Measurements from ENCODE around the gene LRP1B. TPM values are rescaled to one million over a fixed set of nuclear protein-coding genes. Genes with fewer than 3 reads are reported as not detected.

Gene LRP1B
- total RNA-seq, 1 experiment from 2014 or later = 0.21 TPM

DNA sequence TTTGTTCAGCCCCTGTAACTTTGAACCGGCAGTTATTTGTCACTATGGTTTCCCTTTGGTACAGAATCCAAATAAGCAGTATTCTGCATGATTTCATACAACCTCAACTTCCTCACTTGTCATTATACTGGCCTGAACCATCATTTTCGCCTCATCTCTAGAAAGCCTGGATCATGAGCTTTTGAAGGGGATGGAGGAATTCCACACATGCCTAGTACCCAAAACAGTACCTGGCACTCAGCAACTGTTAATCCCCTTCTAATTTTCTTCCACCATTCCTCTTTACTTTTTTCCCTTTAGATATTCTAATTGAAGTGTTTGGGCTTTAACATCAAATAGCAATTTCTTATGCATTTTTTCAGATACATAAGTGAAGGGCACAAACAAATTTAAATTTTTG, 1776.3 kb downstream of the LRP1B start:
- TF ChIP-seq, protein P1, sequence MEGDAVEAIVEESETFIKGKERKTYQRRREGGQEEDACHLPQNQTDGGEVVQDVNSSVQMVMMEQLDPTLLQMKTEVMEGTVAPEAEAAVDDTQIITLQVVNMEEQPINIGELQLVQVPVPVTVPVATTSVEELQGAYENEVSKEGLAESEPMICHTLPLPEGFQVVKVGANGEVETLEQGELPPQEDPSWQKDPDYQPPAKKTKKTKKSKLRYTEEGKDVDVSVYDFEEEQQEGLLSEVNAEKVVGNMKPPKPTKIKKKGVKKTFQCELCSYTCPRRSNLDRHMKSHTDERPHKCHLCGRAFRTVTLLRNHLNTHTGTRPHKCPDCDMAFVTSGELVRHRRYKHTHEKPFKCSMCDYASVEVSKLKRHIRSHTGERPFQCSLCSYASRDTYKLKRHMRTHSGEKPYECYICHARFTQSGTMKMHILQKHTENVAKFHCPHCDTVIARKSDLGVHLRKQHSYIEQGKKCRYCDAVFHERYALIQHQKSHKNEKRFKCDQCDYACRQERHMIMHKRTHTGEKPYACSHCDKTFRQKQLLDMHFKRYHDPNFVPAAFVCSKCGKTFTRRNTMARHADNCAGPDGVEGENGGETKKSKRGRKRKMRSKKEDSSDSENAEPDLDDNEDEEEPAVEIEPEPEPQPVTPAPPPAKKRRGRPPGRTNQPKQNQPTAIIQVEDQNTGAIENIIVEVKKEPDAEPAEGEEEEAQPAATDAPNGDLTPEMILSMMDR (IDR thresholded peaks at IDR 0.05; ENCODE audit: unreplicated experiment) = no peak
- Mint-ChIP-seq H3K9me3 (ENCODE audit: low read depth, unreplicated experiment) (peaks cover 2% of the 10 kb centered on the region), H3K36me3 (ENCODE audit: insufficient read depth, unreplicated experiment) (no peaks in the 10 kb centered on the region), H3K4me3 (ENCODE audit: low read depth, unreplicated experiment) (no peak overlapping the region), H3K27ac (ENCODE audit: unreplicated experiment) (no peak overlapping the region), H3K4me1 (ENCODE audit: low read depth, unreplicated experiment) (peaks cover 9% of the 10 kb centered on the region), H3K27me3 (ENCODE audit: unreplicated experiment) (no peaks in the 10 kb centered on the region)
- no TSS peak for BruUV-seq (replicated peaks)
- no peak for DNase-seq
- intact Hi-C loops (cut with micrococcal nuclease; ENCODE audit: unreplicated experiment) = no loop called here
- CTCF ChIA-PET = no interaction called here

DNA sequence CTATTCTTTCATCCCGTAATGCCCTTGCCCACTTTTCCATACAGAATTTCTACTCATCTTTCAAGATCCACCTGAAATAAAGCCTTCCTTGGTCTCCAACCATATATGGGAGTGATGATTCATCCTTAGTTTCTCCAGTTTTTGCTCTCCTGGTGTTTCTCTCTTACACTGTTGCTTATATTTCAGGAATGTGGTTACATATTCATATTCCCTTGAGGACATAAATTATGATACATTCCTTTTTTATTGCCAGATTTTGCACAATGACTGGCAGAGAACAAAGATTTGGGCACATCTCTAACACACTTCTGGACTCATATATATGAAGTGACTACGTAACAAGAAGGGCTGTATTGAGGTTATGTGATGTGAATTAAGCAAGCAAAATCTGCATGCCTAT, 1777.3 kb downstream of the LRP1B start:
- TF ChIP-seq, protein P1 (IDR thresholded peaks at IDR 0.05; ENCODE audit: unreplicated experiment) = no peak
- intact Hi-C loops (cut with micrococcal nuclease; ENCODE audit: unreplicated experiment) = no loop called here
- H3K4me3 Mint-ChIP-seq (ENCODE audit: low read depth, unreplicated experiment) = no peak overlapping the region
- no peak for DNase-seq
- H3K9me3 Mint-ChIP-seq (ENCODE audit: low read depth, unreplicated experiment) = peaks cover 2% of the 10 kb centered on the region
- no TSS peak for BruUV-seq (replicated peaks)
- peaks cover 9% of the 10 kb centered on the region for H3K4me1 Mint-ChIP-seq (ENCODE audit: low read depth, unreplicated experiment)
- CTCF ChIA-PET = no interaction called here
- H3K27me3 Mint-ChIP-seq (ENCODE audit: unreplicated experiment) = no peaks in the 10 kb centered on the region
- no peak overlapping the region for H3K27ac Mint-ChIP-seq (ENCODE audit: unreplicated experiment)
- H3K36me3 Mint-ChIP-seq (ENCODE audit: insufficient read depth, unreplicated experiment) = no peaks in the 10 kb centered on the region

GRCh38 chr2:140351692-140352091, 1779.1 kb downstream of the LRP1B start:
- DNase-seq = no peak
- intact Hi-C loops (cut with micrococcal nuclease; ENCODE audit: unreplicated experiment) = no loop called here
- Mint-ChIP-seq H3K9me3 (ENCODE audit: low read depth, unreplicated experiment) (peaks cover 2% of the 10 kb centered on the region), H3K27ac (ENCODE audit: unreplicated experiment) (no peak overlapping the region), H3K4me3 (ENCODE audit: low read depth, unreplicated experiment) (no peak overlapping the region), H3K27me3 (ENCODE audit: unreplicated experiment) (no peaks in the 10 kb centered on the region), H3K4me1 (ENCODE audit: low read depth, unreplicated experiment) (peaks cover 9% of the 10 kb centered on the region), H3K36me3 (ENCODE audit: insufficient read depth, unreplicated experiment) (no peaks in the 10 kb centered on the region)
- CTCF ChIA-PET = no interaction called here
- no TSS peak for BruUV-seq (replicated peaks)
- TF ChIP-seq, protein P1 (IDR thresholded peaks at IDR 0.05; ENCODE audit: unreplicated experiment) = no peak

DNA sequence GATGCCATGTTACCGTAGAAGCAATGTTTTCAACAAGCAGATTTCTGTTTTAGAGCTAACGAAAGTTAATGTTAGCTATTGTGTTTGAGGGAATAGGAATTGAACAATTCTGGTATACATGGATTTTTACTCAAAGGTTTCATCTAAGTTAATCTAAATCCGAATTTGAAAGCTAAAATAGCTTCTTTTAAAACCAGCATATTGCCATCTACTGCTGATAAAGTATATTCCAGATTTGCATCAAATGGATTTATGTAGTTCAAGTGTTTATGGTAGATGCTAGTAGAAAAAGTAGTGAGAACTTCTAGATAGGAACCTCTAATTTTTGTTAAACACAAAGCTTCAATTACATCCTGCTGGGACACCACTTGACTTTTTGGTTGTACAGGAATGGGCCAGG, 1781.1 kb downstream of the LRP1B start:
- H3K4me1 Mint-ChIP-seq (ENCODE audit: low read depth, unreplicated experiment) = peaks cover 9% of the 10 kb centered on the region
- no peaks in the 10 kb centered on the region for H3K36me3 Mint-ChIP-seq (ENCODE audit: insufficient read depth, unreplicated experiment)
- H3K27me3 Mint-ChIP-seq (ENCODE audit: unreplicated experiment) = no peaks in the 10 kb centered on the region
- DNase-seq = no peak
- no TSS peak for BruUV-seq (replicated peaks)
- CTCF ChIA-PET = no interaction called here
- peaks cover 2% of the 10 kb centered on the region for H3K9me3 Mint-ChIP-seq (ENCODE audit: low read depth, unreplicated experiment)
- H3K4me3 Mint-ChIP-seq (ENCODE audit: low read depth, unreplicated experiment) = no peak overlapping the region
- TF ChIP-seq, protein P1 (IDR thresholded peaks at IDR 0.05; ENCODE audit: unreplicated experiment) = no peak
- intact Hi-C loops (cut with micrococcal nuclease; ENCODE audit: unreplicated experiment) = no loop called here
- H3K27ac Mint-ChIP-seq (ENCODE audit: unreplicated experiment) = no peak overlapping the region

DNA sequence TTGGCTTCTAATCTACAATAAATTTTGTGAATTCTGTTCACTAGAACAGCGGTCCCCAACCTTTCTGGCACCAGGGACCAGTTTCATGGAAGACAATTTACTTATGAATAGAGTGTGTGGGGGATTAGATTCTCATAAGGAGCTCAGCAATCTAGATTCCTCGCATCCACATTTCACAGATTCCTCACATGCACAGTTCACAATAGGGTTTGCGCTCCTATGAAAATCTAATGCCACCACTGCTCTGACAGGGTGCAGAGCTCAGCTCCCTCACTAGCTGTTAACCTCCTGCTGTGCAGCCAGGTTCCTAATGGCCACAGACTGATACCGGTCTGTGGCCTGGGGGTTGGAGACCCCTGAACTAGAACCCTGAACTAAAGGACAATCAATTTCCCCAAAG, 1782.0 kb downstream of the LRP1B start:
- Mint-ChIP-seq H3K4me3 (ENCODE audit: low read depth, unreplicated experiment) (no peak overlapping the region), H3K27me3 (ENCODE audit: unreplicated experiment) (no peaks in the 10 kb centered on the region)

More for the DNA sequence above, 1782.0 kb downstream of the LRP1B start:
- peaks cover 6% of the 10 kb centered on the region for H3K4me1 Mint-ChIP-seq (ENCODE audit: low read depth, unreplicated experiment)
- no TSS peak for BruUV-seq (replicated peaks)
- H3K9me3 Mint-ChIP-seq (ENCODE audit: low read depth, unreplicated experiment) = peaks cover 2% of the 10 kb centered on the region
- H3K36me3 Mint-ChIP-seq (ENCODE audit: insufficient read depth, unreplicated experiment) = no peaks in the 10 kb centered on the region
- H3K27ac Mint-ChIP-seq (ENCODE audit: unreplicated experiment) = no peak overlapping the region
- TF ChIP-seq, protein P1 (IDR thresholded peaks at IDR 0.05; ENCODE audit: unreplicated experiment) = no peak
- no peak for DNase-seq
- CTCF ChIA-PET = no interaction called here
- intact Hi-C loops (cut with micrococcal nuclease; ENCODE audit: unreplicated experiment) = no loop called here
